Suprapubic skin (tissue), 4 donors: ENCODE measurements around the gene CIRBP. TPM values are rescaled to one million over a fixed set of nuclear protein-coding genes. Genes with fewer than 3 reads are reported as not detected.

Source experiments
- DNase-seq, 2 donors: peaks; one replicate each; pipeline ENCODE4 v3.0.0-alpha.2; 2019; ENCODE audit warnings: low spot score in 2 of 2
- H3K27ac ChIP-seq: fragments of 200-600 bp; sonication (generic); one replicate; pipeline ENCODE4 v1.5.1; 2019
- H3K27me3 ChIP-seq: fragments of 200-600 bp; sonication (generic); one replicate; pipeline ENCODE4 v1.5.1; 2019
- H3K36me3 ChIP-seq: fragments of 200-600 bp; sonication (generic); one replicate; pipeline ENCODE4 v1.5.1; 2019
- H3K4me1 ChIP-seq: fragments of 200-600 bp; sonication (generic); one replicate; pipeline ENCODE4 v1.5.1; 2019
- H3K4me3 ChIP-seq: fragments of 200-600 bp; sonication (generic); one replicate; pipeline ENCODE4 v1.5.1; 2019; ENCODE audit warnings: mild to moderate bottlenecking
- H3K9me3 ChIP-seq: fragments of 200-600 bp; sonication (generic); one replicate; pipeline ENCODE4 v1.5.1; 2019
- CTCF ChIP-seq, 2 donors: fragments of 200-600 bp in 1 of 2; fragments of 450-650 bp in 1 of 2; sonication (generic) in 1 of 2; IDR thresholded peaks; one replicate each; pipeline ENCODE4 v1.5.1; 2016 to 2019; ENCODE audit warnings: antibody characterized with exemption in 2 of 2, mild to moderate bottlenecking in 1 of 2, moderate library complexity in 1 of 2
- EP300 ChIP-seq: sonication (generic); formaldehyde crosslinking; IDR thresholded peaks from one replicate; pipeline ENCODE4 v1.6.1; 2017; ENCODE audit warnings: antibody characterized with exemption
- POLR2A ChIP-seq, 2 donors: fragments of 450-650 bp; IDR thresholded peaks; one replicate each; pipeline ENCODE4 v1.6.1; 2017; ENCODE audit warnings: antibody characterized with exemption in 2 of 2, mild to moderate bottlenecking in 2 of 2, moderate library complexity in 2 of 2
- POLR2AphosphoS5 ChIP-seq, 3 donors: sonication (generic); formaldehyde crosslinking; IDR thresholded peaks; one replicate each; pipeline ENCODE4 v1.6.1; 2017; ENCODE audit warnings: antibody characterized with exemption in 3 of 3
- WGBS: methylation state at CpG from one replicate; pipeline ENCODE4 v1.1.5; 2018; 5-methylcytosine and 5-hydroxymethylcytosine counted together
- total RNA-seq, 4 donors: library from RNA; depleted of rRNA; stranded (reverse); fragments of >200 nt; gene quantifications; one replicate each; pipeline ENCODE4 v1.1.0, GENCODE V29; 2016

The CIRBP gene
- total RNA-seq, 4 donors from 2014 or later: 338 to 672 (median 451) TPM

- no peaks in the 10 kb centered on the region for H3K27me3 ChIP-seq
- peaks cover 4% of the 10 kb centered on the region for H3K4me1 ChIP-seq
- DNase-seq: no peak
- H3K9me3 ChIP-seq: no peaks in the 10 kb centered on the region
- peaks cover 81% of the 10 kb centered on the region for H3K36me3 ChIP-seq
- WGBS: 97% methylated on average over 14 of the region's 29 CpGs
- no peak overlapping the region for H3K4me3 ChIP-seq
- H3K27ac ChIP-seq: no peak overlapping the region
- TF ChIP-seq POLR2A (IDR thresholded peaks at IDR 0.05): no peak
- TF ChIP-seq EP300: no peak
- TF ChIP-seq CTCF (IDR thresholded peaks at IDR 0.05): no peak
- TF ChIP-seq POLR2AphosphoS5 (IDR thresholded peaks at IDR 0.05): no peak
These were observed 43.5 kb upstream of the CIRBP start for GRCh38 chr19:1225440-1226226.

- Histone ChIP-seq H3K36me3 (peaks cover 76% of the 10 kb centered on the region), H3K27me3 (no peaks in the 10 kb centered on the region), H3K27ac (no peak overlapping the region), H3K4me1 (peaks cover 4% of the 10 kb centered on the region), H3K9me3 (no peaks in the 10 kb centered on the region), H3K4me3 (no peak overlapping the region)
- TF ChIP-seq CTCF (IDR thresholded peaks at IDR 0.05) (no peak), POLR2AphosphoS5 (IDR thresholded peaks at IDR 0.05) (no peak), EP300 (no peak), POLR2A (IDR thresholded peaks at IDR 0.05) (no peak)
- DNase-seq: no peak
- 80% methylated on average over 4 of the region's 11 CpGs for WGBS
These were observed 43.0 kb upstream of the CIRBP start for GRCh38 chr19:1226227-1226518.

GRCh38 chr19:1226522-1227303 lies 42.4 kb upstream of the CIRBP start:
- Histone ChIP-seq H3K27ac (no peak overlapping the region), H3K36me3 (peaks cover 71% of the 10 kb centered on the region), H3K4me3 (no peak overlapping the region), H3K27me3 (no peaks in the 10 kb centered on the region), H3K9me3 (no peaks in the 10 kb centered on the region), H3K4me1 (peaks cover 7% of the 10 kb centered on the region)
- no peak for TF ChIP-seq EP300
- TF ChIP-seq POLR2A (IDR thresholded peaks at IDR 0.05): no peak
- no peak for TF ChIP-seq POLR2AphosphoS5 (IDR thresholded peaks at IDR 0.05)
- TF ChIP-seq CTCF (IDR thresholded peaks at IDR 0.05): no peak
- WGBS: no CpG with 5 or more reads among the region's 50 CpGs
- DNase-seq: no peak

GRCh38 chr19:1227304-1228054 lies 41.7 kb upstream of the CIRBP start:
- 86% methylated on average over 41 of the region's 56 CpGs for WGBS
- Histone ChIP-seq H3K4me1 (peaks cover 14% of the 10 kb centered on the region), H3K27ac (no peak overlapping the region), H3K9me3 (no peaks in the 10 kb centered on the region), H3K36me3 (peaks cover 63% of the 10 kb centered on the region), H3K27me3 (no peaks in the 10 kb centered on the region), H3K4me3 (no peak overlapping the region)
- TF ChIP-seq POLR2A (IDR thresholded peaks at IDR 0.05): no peak
- no peak for TF ChIP-seq CTCF (IDR thresholded peaks at IDR 0.05)
- TF ChIP-seq POLR2AphosphoS5 (IDR thresholded peaks at IDR 0.05): no peak
- DNase-seq: no peak
